BLaER1 treated with 17β-estradiol and CSF1 and Interleukin-3, amounts not matched to agents 10 nM and 100 nM (cell line): ENCODE results near the gene AUTS2.
A peak's percentile ranks its signal among the peaks of the same experiment; 100 is the strongest.

ENCODE experiments used
- H3K27ac ChIP-seq, 11 experiments: shearing (Covaris generic); formaldehyde crosslinking; 2 replicates each; pipeline ENCODE4 v1.8.1; 2022
- H3K27me3 ChIP-seq, 11 experiments: shearing (Covaris generic); formaldehyde crosslinking; 2 replicates each; pipeline ENCODE4 v1.8.1; 2022
- H3K36me3 ChIP-seq, 11 experiments: shearing (Covaris generic); formaldehyde crosslinking; 2 replicates each; pipeline ENCODE4 v1.8.1; 2022
- H3K4me1 ChIP-seq, 10 experiments: shearing (Covaris generic); formaldehyde crosslinking; 2 replicates each; pipeline ENCODE4 v1.8.1; 2022
- H3K4me2 ChIP-seq, 11 experiments: shearing (Covaris generic); formaldehyde crosslinking; 2 replicates each; pipeline ENCODE4 v1.8.1; 2022
- H3K4me3 ChIP-seq, 10 experiments: shearing (Covaris generic); formaldehyde crosslinking; 2 replicates each; pipeline ENCODE4 v1.8.1; 2022
- H3K9ac ChIP-seq, 11 experiments: shearing (Covaris generic); formaldehyde crosslinking; 2 replicates each; pipeline ENCODE4 v1.8.1; 2022
- H3K9me3 ChIP-seq, 11 experiments: shearing (Covaris generic); formaldehyde crosslinking; replicated peaks in 1 of 11; 2 replicates each; pipeline ENCODE4 v1.8.1; 2022
- H4K20me1 ChIP-seq, 11 experiments: shearing (Covaris generic); formaldehyde crosslinking; 2 replicates each; pipeline ENCODE4 v1.8.1; 2022
- Cebpa-rat ChIP-seq, 11 experiments: shearing (Covaris generic); IDR thresholded peaks; 2 replicates each; pipeline ENCODE4 v1.8.1; 2022

Gene AUTS2

DNA sequence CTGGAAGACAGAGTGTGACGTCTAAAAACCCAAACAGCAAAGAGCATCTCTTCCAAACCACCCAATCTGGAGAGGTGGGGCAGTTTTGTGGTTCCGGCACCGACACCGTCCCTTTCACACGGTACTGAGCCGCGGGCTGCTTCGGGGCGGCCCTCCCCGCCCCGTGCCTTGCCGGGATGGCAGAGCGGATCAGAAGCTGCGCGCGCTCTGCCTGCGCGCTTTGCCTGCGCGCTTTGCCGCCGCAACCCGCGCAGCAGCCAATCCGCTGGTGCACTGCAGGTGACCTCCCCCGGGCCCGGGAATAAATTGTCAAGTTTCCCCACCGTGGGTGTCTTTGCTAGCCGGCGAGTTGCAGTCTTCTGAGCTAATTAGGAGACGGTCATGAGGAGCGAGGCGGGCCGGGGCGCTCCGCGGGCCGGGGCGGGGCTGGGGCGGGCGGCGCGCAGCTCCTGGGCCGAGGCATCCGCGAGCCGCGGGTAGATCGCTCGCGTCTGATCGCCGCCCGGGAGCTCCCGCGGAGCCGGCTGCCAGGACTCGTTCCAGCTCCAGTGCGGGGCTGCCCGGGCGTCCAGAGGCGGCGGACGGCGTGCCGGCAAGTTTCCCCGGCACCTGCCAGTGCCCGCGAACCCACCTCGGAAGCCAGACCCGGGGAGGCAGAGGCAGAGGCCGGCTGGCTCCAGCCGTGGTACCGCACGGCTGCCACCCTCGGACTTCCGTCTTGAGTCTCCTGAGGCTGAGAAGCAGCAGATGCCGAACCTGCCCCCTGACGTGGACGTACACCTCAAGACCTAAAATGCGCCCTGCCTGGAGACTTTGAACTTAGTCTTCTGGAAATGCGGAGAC, 997.7 kb downstream of the AUTS2 start:
- Histone ChIP-seq H3K27ac (peak overlapping the region in 1 of 11 experiments; percentile 6; a peak in 1 of 22 replicates), H3K9me3 (peaks cover 14 to 23% (median 18%) of the 10 kb centered on the region in 11 experiments), H3K4me1 (peaks cover 6 to 38% (median 34%) of the 10 kb centered on the region in 10 experiments; a peak in 19 of 20 replicates), H3K27me3 (peaks cover 38 to 49% (median 46%) of the 10 kb centered on the region in 11 experiments), H3K4me3 (peak overlapping the region; percentile 38 to 70 (median 54)), H4K20me1 (peaks cover 0 to 46% (median 29%) of the 10 kb centered on the region in 11 experiments; a peak in 18 of 22 replicates), H3K36me3 (peaks cover 0 to 26% (median 6%) of the 10 kb centered on the region in 11 experiments; a peak in 8 of 22 replicates), H3K4me2 (peak overlapping the region; percentile 71 to 95 (median 86)), H3K9ac (peak overlapping the region in 9 of 11 experiments; percentile 6 to 69 (median 49); a peak in 9 of 22 replicates)
- no peak for TF ChIP-seq Cebpa-rat (IDR thresholded peaks at IDR 0.05)

DNA sequence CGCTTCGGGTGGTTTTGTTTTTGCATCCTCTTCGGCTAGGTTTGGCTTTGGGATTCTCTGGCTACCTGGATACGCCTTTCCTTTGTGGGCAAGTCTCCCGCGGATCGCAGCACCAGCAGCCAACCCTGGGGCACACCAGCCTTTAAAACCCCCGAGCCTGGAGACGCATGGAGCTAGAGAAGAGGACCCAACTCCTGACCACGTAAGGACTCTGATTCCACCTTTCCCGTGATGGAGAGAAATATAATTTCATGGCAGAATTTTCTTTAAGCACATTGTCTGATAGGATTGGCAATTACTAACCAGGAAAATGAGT, 998.3 kb downstream of the AUTS2 start:
- Histone ChIP-seq H4K20me1 (peaks cover 0 to 46% (median 29%) of the 10 kb centered on the region in 11 experiments; a peak in 18 of 22 replicates), H3K36me3 (peaks cover 0 to 32% (median 12%) of the 10 kb centered on the region in 11 experiments; a peak in 8 of 22 replicates), H3K4me2 (peak overlapping the region; percentile 71 to 95 (median 86)), H3K4me3 (peak overlapping the region; percentile 38 to 70 (median 54); a peak in 18 of 20 replicates), H3K27me3 (peaks cover 38 to 49% (median 46%) of the 10 kb centered on the region in 11 experiments), H3K4me1 (peaks cover 6 to 40% (median 34%) of the 10 kb centered on the region in 10 experiments; a peak in 19 of 20 replicates), H3K27ac (no peak overlapping the region), H3K9ac (peak overlapping the region in 4 of 11 experiments; percentile 46 to 69 (median 50); a peak in 3 of 22 replicates), H3K9me3 (peaks cover 19 to 29% (median 24%) of the 10 kb centered on the region in 11 experiments)
- no peak for TF ChIP-seq Cebpa-rat (IDR thresholded peaks at IDR 0.05)

DNA sequence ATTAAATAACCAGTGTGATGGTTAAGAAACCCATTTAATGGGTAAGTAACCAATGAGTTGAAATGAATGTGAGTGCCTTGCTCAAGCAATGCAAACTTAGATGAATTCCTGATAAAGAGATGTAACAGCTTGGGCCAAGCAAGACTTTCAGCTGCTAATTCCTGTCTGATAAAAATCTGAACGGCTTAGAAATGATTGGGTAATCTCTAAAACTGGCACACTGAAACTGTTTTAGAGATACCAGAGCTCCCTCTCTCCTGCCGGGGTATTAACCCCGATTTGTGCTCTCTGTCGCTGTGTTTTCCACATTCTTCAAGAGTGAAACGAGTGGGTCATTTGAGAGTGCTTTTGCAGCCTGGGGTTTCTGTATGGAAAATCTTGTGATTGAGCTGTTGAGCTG, 998.8 kb downstream of the AUTS2 start:
- Histone ChIP-seq H3K27ac (no peak overlapping the region), H3K9ac (no peak overlapping the region), H3K9me3 (peaks cover 19 to 31% (median 26%) of the 10 kb centered on the region in 11 experiments), H4K20me1 (peaks cover 0 to 46% (median 29%) of the 10 kb centered on the region in 11 experiments; a peak in 18 of 22 replicates), H3K36me3 (peaks cover 0 to 35% (median 12%) of the 10 kb centered on the region in 11 experiments; a peak in 8 of 22 replicates), H3K4me2 (no peak overlapping the region), H3K27me3 (peaks cover 38 to 49% (median 46%) of the 10 kb centered on the region in 11 experiments), H3K4me3 (no peak overlapping the region), H3K4me1 (peaks cover 6 to 45% (median 36%) of the 10 kb centered on the region in 10 experiments; a peak in 19 of 20 replicates)
- TF ChIP-seq Cebpa-rat (IDR thresholded peaks at IDR 0.05), result no peak

DNA sequence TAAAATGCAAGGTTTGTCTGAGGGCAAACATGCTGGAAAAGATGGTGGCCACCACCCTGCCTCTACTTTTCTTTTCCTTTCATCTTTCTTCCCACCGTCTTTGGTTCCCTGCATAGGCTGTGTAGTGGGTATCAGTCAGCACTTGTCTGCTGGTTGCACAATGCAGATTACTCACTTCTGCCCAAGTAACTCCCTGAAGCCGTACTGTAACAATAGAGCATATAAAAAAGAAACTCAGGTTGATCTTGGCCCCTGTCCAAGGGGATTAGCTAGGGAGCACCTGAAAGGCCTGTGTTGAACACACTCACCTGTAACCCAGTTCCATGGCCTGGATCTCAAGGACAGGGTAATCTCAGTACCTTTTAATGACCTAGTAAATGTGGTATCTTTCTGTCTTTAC, 1000.7 kb downstream of the AUTS2 start:
- peaks cover 35 to 45% (median 41%) of the 10 kb centered on the region in 11 experiments for H3K27me3 ChIP-seq
- peaks cover 19 to 40% (median 29%) of the 10 kb centered on the region in 11 experiments for H3K9me3 ChIP-seq
- no peak overlapping the region for H3K27ac ChIP-seq
- peaks cover 6 to 39% (median 30%) of the 10 kb centered on the region in 10 experiments; a peak in 19 of 20 replicates for H3K4me1 ChIP-seq
- peaks cover 0 to 41% (median 26%) of the 10 kb centered on the region in 11 experiments; a peak in 18 of 22 replicates for H4K20me1 ChIP-seq
- no peak overlapping the region for H3K9ac ChIP-seq
- no peak overlapping the region for H3K4me3 ChIP-seq
- H3K4me2 ChIP-seq, result no peak overlapping the region
- H3K36me3 ChIP-seq, result peaks cover 0 to 45% (median 22%) of the 10 kb centered on the region in 11 experiments; a peak in 15 of 22 replicates
- TF ChIP-seq Cebpa-rat (IDR thresholded peaks at IDR 0.05), result no peak

DNA sequence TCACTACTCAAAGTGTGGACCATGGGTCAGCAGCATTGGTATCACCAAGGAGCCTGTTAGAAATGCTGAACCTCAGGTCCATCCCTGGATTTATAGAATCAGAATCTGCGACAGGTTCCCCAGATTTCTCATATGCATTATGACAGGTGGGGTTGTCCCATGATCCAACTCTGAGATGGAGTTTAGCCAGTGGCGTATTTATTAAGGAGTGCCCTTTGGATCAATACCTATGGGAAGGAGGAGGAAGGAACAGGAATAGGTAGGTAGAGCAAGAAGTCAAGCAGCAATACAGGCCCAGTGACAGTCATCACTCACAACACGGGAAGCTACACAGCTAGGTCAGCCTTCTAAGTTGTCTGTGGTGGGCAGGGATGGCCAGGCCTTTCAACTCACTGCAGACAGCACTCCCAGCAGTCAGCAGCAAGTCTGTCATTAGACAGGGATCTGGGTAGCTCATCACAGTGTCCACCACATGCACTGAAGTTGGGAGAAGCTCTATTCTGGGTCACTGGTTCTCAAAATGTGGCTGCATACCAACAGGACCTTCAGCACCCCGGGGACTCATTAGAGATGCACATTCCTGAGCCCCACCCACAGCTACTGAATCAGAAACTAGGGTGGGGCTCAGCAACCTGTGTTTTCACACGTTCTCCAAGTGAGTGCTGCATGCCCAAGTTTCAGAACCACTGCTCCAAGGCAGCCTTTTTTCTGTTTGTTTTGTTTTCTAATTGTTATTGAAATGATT, 1001.3 kb downstream of the AUTS2 start:
- TF ChIP-seq Cebpa-rat (IDR thresholded peaks at IDR 0.05), result no peak
- no peak overlapping the region for H3K4me2 ChIP-seq
- H3K4me3 ChIP-seq, result no peak overlapping the region
- H3K27me3 ChIP-seq, result peaks cover 29 to 38% (median 35%) of the 10 kb centered on the region in 11 experiments
- H3K4me1 ChIP-seq, result peaks cover 6 to 33% (median 23%) of the 10 kb centered on the region in 10 experiments; a peak in 19 of 20 replicates
- H3K9me3 ChIP-seq, result peaks cover 25 to 46% (median 35%) of the 10 kb centered on the region in 11 experiments
- no peak overlapping the region for H3K27ac ChIP-seq
- peaks cover 5 to 51% (median 29%) of the 10 kb centered on the region in 11 experiments; a peak in 18 of 22 replicates for H3K36me3 ChIP-seq
- peaks cover 0 to 35% (median 21%) of the 10 kb centered on the region in 11 experiments; a peak in 18 of 22 replicates for H4K20me1 ChIP-seq
- no peak overlapping the region for H3K9ac ChIP-seq

DNA sequence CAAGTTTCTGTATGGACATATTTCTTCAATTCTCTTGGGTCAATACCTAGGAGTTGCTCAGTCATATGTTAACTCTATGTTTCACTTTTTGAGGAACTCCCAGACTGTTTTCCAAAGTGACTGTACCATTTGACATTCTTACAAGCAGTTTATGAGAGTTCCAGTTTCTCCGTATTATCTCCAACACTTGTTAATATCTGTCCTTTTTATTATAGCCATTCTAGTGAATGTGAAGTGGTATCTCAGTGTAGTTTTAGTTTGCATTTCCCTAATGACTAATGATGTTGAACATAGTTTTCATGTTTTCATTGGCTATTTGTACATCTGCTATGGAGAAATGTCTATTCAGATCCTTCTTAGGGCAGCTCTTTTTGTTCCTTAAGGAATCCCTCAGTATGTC, 1002.7 kb downstream of the AUTS2 start:
- Histone ChIP-seq H3K4me3 (no peak overlapping the region), H3K36me3 (peaks cover 7 to 58% (median 33%) of the 10 kb centered on the region in 11 experiments; a peak in 19 of 22 replicates), H3K9ac (no peak overlapping the region), H3K4me2 (no peak overlapping the region), H3K9me3 (peaks cover 25 to 50% (median 41%) of the 10 kb centered on the region in 11 experiments), H3K27ac (no peak overlapping the region), H3K27me3 (peaks cover 15 to 24% (median 21%) of the 10 kb centered on the region in 11 experiments), H3K4me1 (peaks cover 0 to 19% (median 10%) of the 10 kb centered on the region in 10 experiments; a peak in 15 of 20 replicates), H4K20me1 (peaks cover 0 to 21% (median 9%) of the 10 kb centered on the region in 11 experiments; a peak in 12 of 22 replicates)
- no peak for TF ChIP-seq Cebpa-rat (IDR thresholded peaks at IDR 0.05)

DNA sequence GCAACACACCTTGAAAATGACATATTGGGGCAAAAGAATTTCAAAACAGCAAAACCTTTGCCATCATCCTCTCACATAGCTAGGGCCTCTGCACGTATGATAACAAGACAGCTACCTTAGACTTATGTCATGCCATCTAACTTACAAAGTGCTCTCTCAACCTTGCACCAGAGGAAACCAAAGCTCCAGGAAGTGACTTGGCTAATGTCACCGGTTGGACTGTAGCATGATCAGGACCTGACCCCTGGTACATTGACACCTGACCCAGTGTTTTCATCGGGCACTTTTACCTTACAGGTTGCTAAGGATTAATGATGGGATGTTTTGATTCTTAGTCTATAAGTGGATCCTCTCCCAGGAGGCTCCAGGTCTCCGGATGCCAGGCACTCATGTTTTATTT, 1003.8 kb downstream of the AUTS2 start:
- H3K27me3 ChIP-seq, result peaks cover 4 to 13% (median 10%) of the 10 kb centered on the region in 11 experiments
- peaks cover 0 to 13% (median 3%) of the 10 kb centered on the region in 10 experiments; a peak in 9 of 20 replicates for H3K4me1 ChIP-seq
- peaks cover 7 to 53% (median 33%) of the 10 kb centered on the region in 11 experiments; a peak in 19 of 22 replicates for H3K36me3 ChIP-seq
- no peak overlapping the region for H3K9ac ChIP-seq
- no peak overlapping the region for H3K4me3 ChIP-seq
- peaks cover 0 to 11% (median 0%) of the 10 kb centered on the region in 11 experiments; a peak in 6 of 22 replicates for H4K20me1 ChIP-seq
- TF ChIP-seq Cebpa-rat (IDR thresholded peaks at IDR 0.05), result no peak
- peak overlapping the region in 6 of 11 experiments; percentile 3 to 33 (median 18); a peak in 5 of 22 replicates for H3K4me2 ChIP-seq
- H3K9me3 ChIP-seq, result peaks cover 25 to 50% (median 41%) of the 10 kb centered on the region in 11 experiments
- H3K27ac ChIP-seq, result no peak overlapping the region

DNA sequence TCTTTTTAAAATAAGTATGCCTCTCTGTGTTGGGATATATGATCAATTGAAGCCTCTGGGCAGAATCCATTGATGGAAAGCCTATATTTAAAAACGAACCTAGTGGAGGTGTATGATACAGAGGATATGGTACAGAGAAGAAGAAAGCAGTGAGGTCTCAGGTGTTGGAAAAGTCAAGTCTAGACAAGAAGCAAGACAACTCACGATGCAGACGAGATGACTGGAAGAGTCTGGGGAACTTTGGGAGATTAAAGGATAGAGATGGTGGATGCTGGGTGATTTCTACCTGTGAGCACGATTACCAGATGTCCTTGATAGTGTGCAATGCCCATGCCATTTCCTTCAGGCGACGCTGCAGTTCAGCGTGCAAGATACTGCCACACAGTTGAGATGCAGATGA, 1009.0 kb downstream of the AUTS2 start:
- H3K9me3 ChIP-seq, result peaks cover 6 to 20% (median 14%) of the 10 kb centered on the region in 11 experiments
- H4K20me1 ChIP-seq, result no peaks in the 10 kb centered on the region
- H3K4me2 ChIP-seq, result no peak overlapping the region
- H3K9ac ChIP-seq, result no peak overlapping the region
- no peaks in the 10 kb centered on the region for H3K27me3 ChIP-seq
- peaks cover 0 to 15% (median 0%) of the 10 kb centered on the region in 10 experiments; a peak in 6 of 20 replicates for H3K4me1 ChIP-seq
- H3K4me3 ChIP-seq, result no peak overlapping the region
- TF ChIP-seq Cebpa-rat (IDR thresholded peaks at IDR 0.05), result no peak
- H3K27ac ChIP-seq, result no peak overlapping the region
- H3K36me3 ChIP-seq, result peaks cover 6 to 27% (median 22%) of the 10 kb centered on the region in 11 experiments; a peak in 18 of 22 replicates
